NCI-H2196 treated with DMSO at 0.1 percent for 48 hours (cell line): ENCODE results near the gene SUMO3.
A peak's percentile ranks its signal among the peaks of the same experiment; 100 is the strongest.

Experiments used
- DNase-seq: peaks from one replicate; lab custom pipeline; 2025; ENCODE audit not compliant: unreplicated experiment; lab: John Stamatoyannopoulos, UW

The SUMO3 gene

GRCh38 chr21:44831227-44831860, 13.5 kb upstream of the SUMO3 start:
- no peak for DNase-seq

- no peak for DNase-seq
Measured at GRCh38 chr21:44829507-44830092, 11.7 kb upstream of the SUMO3 start.

GRCh38 chr21:44828362-44829056, 10.6 kb upstream of the SUMO3 start:
- DNase-seq, result no peak

- DNase-seq, result no peak
Measured at GRCh38 chr21:44823179-44823660, 5.4 kb upstream of the SUMO3 start.

DNA sequence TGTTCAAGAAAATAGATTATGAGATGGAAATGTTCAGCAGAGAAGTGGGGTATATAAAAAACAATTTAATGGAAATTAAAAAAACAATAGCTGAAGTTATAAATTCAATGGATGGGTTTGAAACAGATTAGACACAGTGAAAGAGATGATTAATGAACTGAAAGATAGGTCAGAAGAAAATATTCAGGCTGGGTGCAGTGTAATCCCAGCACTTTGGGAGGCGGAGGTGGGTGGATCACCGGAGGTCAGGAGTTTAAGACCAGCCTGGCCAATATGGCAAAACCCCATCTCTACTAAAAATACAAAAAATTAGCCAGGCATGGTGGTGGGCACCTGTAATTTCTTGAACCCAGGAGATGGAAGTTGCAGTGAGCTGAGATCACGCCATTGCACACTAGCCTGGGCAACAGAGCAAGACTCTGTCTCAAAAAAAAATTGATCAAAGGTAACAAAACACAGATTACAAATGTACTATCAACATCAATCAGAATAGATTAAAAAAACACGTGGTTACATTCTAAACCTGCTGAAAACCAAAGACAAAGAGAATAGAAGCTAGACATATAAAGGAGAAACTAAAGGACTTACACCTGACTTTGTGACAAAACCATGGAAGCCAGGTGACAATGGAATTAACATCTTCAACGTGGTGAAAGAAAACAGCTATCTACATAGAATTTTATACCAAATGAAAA, 4.8 kb upstream of the SUMO3 start:
- no peak for DNase-seq

DNA sequence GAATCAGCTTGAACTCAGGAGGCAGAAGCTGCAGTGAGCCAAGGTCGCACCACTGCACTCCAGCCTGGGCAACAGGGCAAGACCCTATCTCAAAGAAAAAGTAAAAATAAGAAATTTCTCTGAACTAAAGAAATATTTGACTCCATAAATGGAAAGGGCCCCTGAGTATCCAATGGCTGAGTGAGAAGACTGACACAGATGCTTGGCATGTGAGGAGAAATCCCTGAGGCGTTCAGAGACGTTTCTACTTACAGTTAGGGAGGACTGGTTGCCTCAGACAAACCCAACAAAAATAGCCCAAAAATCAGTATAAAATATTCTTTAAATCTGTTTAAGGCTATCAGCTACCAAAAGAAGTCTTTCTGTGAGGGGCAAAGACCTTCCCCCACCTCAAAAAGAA, 3.0 kb upstream of the SUMO3 start:
- DNase-seq, result no peak

DNA sequence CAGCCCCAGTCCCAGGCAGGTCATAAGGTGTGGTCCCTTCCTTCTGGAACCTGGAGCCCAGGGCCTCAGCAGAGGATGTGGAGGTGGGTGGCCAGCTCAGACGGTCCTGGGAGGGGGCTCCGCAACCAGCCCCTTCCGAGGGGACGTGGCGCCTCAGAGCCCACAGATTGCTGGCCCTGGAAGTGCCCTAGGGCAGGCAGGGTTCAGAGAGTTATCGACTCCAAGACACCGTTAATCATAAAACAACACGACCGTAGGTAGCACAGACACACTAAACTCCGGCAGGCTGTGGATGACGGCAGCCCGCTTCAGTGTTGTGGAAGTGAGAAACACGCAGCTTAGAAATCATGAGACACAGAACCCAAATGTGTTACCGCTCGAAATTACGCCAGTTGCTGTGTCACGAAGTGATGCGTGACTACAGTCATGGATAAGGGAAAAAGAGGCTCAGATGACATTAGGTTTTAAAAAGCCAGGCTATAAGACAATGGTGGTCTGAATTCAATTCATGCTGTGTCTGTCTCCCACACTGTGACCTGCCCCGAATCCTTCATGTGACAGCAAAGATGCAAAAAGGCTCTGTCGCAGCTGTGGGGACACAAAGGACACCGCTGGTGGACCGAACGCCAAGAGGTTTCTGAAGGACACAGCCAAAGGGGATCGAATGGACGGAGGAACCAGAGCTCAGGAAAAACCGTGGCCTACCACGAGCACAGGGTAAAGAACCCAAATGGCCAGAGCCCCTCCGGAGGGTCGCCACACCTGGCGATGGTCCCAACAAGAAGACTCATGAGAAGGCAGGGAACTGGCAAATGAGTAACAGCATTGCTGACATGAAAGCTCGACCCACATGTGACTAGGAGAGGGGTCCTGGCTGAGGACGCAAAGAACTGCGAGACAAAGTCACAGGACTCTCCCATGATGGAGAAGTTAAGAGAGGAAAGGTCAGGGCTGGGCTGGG, 1.7 kb upstream of the SUMO3 start:
- DNase-seq, result no peak

GRCh38 chr21:44818640-44819011, 764 bp upstream of the SUMO3 start:
- no peak for DNase-seq

DNA sequence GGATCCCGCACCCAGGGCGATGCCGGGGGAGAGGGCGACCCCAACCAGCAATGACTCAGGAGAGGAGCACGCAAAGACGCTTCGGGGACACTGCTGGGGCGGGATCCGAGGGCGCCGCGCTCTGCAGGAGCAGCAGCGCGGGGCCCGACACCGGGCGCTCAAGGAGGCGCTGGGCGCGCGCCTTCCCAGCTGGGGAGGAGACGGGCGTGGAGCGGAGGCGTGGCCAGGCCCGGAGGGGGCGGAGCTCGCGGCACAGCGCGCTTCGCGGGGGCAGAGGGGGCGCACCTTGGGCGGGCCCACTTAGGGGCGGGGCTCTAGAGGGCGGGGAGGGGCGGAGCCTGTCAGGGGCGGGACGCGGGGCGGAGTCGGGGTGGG, 369 bp downstream of the SUMO3 start:
- DNase-seq, result peak; percentile 77

DNA sequence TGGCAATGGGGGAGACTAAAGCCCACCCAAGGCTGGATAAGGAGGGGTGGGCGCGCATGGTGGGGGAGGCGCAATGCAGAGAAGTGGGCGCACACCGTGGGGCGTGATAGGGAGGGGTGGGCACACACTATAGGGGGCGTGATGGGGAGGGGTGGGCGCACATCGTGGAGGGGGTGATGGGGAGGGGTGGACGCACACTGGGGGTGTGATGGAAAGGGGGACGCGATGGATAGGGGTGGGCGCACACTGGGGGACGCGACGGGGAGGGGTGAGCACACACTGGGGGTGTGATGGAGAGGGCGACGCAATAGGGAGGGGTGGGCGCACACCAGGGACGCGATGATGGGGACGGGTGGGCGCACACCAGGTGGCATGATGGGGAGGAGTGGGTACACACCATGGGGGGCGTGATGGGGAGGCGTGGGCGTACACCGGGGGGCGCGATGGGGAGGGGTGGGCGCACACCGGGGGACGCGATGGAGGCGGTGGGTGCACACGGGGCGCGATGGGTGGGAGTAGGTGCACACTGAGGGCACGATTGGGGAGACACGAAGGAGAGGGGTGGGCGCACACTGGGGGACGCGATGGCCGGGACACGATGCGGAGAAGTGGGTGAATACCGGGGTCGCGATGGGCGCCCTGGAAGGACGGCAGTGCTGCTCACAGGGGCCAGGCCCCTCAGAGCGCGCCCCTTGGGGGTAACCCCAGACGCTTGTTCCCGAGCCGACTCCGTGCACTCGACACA, 929 bp downstream of the SUMO3 start:
- DNase-seq, result no peak

DNA sequence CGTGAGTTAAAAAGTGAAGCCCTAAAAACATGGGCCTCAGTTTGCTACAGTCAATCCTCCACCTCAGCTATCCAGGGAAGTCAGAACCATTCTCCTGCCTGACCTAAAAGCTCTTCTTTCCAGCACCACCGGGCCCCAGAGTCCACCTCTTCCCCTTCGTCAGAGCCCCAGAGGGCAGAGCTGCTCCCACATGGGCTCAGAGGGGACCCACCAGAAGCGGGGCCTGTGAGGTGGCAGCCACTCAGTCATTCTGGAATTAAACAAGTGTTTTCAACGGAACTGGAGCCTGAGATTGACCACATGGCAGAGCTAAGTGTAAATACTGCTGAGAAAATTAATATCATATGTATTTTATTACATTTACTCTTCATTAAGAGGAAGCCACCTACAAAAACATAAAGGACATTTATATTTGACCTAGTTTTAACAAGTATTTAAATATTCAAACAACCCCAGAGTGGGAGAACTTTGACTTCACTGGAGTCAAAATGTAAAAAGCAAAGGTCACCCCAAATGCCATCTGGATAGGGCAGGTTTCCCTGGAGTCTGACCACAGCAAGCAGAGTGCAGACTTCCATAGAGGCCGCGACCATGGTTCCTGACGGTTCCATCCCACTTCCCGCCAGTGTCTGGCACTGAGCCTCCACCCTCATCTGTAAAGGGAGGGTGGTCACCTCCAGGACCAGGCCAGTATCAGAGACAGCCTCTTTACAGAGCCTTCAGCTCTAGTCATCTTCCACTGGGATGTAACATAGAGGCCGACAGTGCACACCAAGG, 1.8 kb downstream of the SUMO3 start:
- DNase-seq, result no peak

DNA sequence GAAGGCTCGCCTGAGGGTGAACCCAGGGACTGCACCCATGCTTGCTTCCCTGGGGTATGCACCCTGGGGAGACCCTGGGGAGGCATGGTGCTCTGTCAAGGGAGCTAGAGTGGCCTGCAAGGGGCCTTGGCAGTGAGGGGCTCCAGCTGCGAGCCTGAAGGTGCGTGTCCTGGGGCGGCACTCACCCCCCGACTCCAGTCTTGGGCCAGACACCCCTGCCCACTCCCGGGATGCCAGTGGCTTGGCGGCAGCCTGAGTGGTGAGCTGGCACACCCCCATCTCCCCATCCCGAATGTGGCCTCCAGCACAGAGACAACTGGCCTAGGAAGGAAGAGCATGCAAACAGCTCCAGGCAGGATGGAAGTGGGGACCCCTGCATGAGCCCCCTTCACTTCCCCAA, 2.6 kb downstream of the SUMO3 start:
- DNase-seq, result no peak

DNA sequence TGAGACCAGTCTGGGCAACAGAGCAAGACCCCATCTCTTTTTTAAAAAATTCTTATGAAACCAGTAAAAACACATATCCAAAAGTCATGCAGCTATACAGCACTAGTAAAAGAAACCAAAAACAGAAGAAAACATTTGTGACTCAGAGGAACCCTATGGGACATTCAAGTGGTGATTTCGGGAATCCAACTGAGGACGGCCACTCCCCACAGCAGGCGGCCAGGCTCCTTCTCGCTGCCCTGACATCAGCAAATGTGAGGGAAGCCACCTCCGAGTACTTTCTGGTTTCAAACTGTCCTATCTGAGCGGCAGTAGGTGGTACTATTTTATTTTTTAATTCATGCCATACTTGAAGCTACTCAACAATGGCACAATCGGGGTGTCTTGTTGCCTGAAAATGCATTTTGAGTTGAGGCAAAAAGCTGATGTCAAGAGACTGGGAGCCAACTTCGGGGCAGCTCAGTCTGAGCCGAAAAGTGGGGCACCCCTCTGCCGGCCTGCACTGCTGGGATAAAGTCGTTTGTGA, 3.3 kb downstream of the SUMO3 start:
- DNase-seq, result no peak

DNA sequence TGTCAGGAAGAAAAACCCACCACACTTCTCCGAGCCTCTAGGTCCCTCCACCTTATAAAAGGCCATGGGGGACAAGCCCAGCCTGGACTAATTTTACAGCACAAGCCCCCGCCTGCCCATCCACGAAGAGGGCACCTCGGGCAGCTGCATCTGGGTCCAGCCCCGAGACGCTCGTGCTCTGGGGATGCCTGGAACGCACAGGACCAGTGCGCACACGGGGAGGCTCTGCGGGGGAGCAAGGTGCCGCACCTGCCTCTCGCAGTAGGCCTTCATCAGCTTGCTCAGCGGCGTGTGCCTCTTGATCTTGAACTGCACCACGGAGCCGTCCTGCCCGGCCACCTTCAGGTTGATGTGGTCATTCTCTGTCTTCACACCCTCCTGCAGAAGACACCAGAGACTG, 4.1 kb downstream of the SUMO3 start:
- DNase-seq, result no peak

DNA sequence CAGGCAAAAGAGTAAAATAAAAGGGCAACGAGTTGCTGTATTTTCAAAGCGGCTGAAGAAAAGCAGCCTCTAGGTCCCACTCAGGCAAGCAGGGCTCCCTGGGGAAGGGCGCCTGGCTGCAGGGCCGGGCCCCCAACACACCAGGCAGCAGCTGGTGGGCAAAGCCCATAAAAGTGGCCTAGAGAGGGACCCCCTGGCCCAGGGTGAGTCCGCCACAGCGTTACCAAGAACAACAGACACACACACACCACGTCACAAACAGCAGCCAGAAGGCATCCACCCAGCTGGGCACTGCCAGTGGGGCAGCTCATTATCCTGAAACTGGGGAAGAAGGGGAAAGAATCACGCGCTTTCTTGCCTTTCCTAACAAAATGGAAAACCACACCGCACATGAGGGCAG, 4.7 kb downstream of the SUMO3 start:
- DNase-seq, result no peak

DNA sequence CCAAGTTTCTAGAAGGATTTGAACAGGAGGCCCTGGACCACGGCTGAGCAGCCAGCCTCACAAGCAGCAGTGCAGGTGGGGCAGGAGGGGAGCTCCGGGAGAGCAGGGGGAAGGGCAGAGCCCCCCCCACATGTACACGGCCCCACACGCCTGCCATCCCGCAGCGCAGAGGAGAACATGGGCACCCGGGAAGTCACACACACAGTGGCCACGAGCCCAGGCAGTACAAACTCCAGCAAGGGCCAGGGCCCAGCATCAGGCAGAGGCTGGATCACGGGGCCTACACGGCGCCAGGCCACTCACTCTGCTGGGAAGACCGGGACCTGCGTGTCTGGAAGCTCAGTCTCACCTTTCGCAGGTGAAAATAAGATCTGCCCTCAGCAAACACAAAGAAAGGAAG, 5.2 kb downstream of the SUMO3 start:
- no peak for DNase-seq

- no peak for DNase-seq
Measured at GRCh38 chr21:44810779-44811178, 7.1 kb downstream of the SUMO3 start.

DNA sequence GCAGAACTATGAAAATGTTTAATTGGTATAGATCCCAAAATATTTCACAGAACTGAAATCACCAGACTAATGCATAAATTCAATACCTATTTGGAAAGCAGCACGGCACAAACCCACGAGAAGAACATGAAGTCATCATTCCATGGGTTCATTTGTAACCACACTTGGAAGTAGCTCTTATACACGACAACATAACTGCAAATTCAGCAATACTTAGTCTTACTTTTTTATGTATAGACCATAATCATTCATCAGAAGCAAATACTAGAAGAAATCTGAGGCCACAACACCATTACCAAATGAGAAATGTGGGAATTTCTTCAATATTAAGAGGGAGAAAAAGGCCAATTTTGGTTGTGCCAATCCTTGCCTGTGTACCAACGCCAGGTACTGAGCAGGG, 12.0 kb downstream of the SUMO3 start:
- DNase-seq, result no peak

- DNase-seq, result no peak
Measured at GRCh38 chr21:44805226-44805625, 12.6 kb downstream of the SUMO3 start.
